C4-2B (cell line): Measurements from ENCODE around the gene SLC6A13.

Experiments used
- ZFX ChIP-seq: fragments of 450-650 bp; IDR thresholded peaks from 2 replicates; pipeline ENCODE4 v1.6.1; 2017
- TF ChIP-seq, protein P1 (sequence below): fragments of 450-650 bp; conservative IDR thresholded peaks from 2 replicates; pipeline ENCODE4 v1.5.1; 2017; ENCODE audit warnings: mild to moderate bottlenecking

DNA sequence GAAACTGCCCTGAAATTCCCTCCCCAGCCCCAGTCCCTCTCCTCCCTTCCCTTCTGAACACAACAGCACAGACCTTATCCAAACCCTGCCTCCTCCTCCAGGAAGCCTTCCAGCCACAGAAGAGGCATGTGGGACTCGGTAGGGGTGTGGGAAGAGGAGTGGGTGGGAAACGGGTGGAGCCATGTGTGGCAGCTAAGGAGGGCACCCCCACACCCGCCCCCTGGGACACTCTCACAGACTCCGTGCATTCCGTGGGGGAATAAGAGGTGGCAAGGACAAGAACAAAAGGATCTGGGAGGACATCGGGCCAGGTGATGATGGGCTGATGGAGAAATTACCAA lies 73.0 kb downstream of the SLC6A13 start:
- TF ChIP-seq, protein P1, sequence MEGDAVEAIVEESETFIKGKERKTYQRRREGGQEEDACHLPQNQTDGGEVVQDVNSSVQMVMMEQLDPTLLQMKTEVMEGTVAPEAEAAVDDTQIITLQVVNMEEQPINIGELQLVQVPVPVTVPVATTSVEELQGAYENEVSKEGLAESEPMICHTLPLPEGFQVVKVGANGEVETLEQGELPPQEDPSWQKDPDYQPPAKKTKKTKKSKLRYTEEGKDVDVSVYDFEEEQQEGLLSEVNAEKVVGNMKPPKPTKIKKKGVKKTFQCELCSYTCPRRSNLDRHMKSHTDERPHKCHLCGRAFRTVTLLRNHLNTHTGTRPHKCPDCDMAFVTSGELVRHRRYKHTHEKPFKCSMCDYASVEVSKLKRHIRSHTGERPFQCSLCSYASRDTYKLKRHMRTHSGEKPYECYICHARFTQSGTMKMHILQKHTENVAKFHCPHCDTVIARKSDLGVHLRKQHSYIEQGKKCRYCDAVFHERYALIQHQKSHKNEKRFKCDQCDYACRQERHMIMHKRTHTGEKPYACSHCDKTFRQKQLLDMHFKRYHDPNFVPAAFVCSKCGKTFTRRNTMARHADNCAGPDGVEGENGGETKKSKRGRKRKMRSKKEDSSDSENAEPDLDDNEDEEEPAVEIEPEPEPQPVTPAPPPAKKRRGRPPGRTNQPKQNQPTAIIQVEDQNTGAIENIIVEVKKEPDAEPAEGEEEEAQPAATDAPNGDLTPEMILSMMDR, result no peak
- no peak for TF ChIP-seq ZFX
